ENCODE results near the gene CCR2.

CCR2 gene

GRCh38 chr3:46361408-46362283, 7.7 kb downstream of the CCR2 start:
- DNase-seq = no peak

GRCh38 chr3:46365041-46365440, 11.1 kb downstream of the CCR2 start:
- TF ChIP-seq CTCF (IDR thresholded peaks at IDR 0.05; ENCODE audit: low read depth, low read length, missing control alignments) = no peak
- in situ Hi-C loops (cut with HindIII; ENCODE audit: low pct_ligation_motif_present, low sequenced_read_pairs) = no loop called here
- Histone ChIP-seq H3K27ac (no peak overlapping the region), H3K27me3 (replicated peaks) (peaks cover 15% of the 10 kb centered on the region), H3K4me3 (ENCODE audit: low read depth, low read length) (no peak overlapping the region), H3K36me3 (replicated peaks) (no peaks in the 10 kb centered on the region)
- DNase-seq = no peak

More at GRCh38 chr3:46361408-46362283, 7.7 kb downstream of the CCR2 start:
- no peak for TF ChIP-seq CTCF (IDR thresholded peaks at IDR 0.05; ENCODE audit: low read depth, low read length, missing control alignments)
- in situ Hi-C loops (cut with HindIII; ENCODE audit: low pct_ligation_motif_present, low sequenced_read_pairs) = no loop called here
- H3K4me3 ChIP-seq (ENCODE audit: low read depth, low read length) = no peak overlapping the region
- no peak overlapping the region for H3K27ac ChIP-seq
- H3K27me3 ChIP-seq (replicated peaks) = peaks cover 5% of the 10 kb centered on the region
- H3K36me3 ChIP-seq (replicated peaks) = no peaks in the 10 kb centered on the region

- H3K36me3 ChIP-seq (replicated peaks) = no peaks in the 10 kb centered on the region
- no peak overlapping the region for H3K27ac ChIP-seq
- H3K4me3 ChIP-seq (ENCODE audit: low read depth, low read length) = no peak overlapping the region
- in situ Hi-C loops (cut with HindIII; ENCODE audit: low pct_ligation_motif_present, low sequenced_read_pairs) = no loop called here
- DNase-seq = no peak
- no peak for TF ChIP-seq CTCF (IDR thresholded peaks at IDR 0.05; ENCODE audit: low read depth, low read length, missing control alignments)
- peaks cover 15% of the 10 kb centered on the region for H3K27me3 ChIP-seq (replicated peaks)
Observed at GRCh38 chr3:46365737-46366524, 12.0 kb downstream of the CCR2 start.

- peaks cover 18% of the 10 kb centered on the region for H3K27me3 ChIP-seq (replicated peaks)
- in situ Hi-C loops (cut with HindIII; ENCODE audit: low pct_ligation_motif_present, low sequenced_read_pairs) = no loop called here
- TF ChIP-seq CTCF (IDR thresholded peaks at IDR 0.05; ENCODE audit: low read depth, low read length, missing control alignments) = no peak
- H3K27ac ChIP-seq = no peak overlapping the region
- H3K4me3 ChIP-seq (ENCODE audit: low read depth, low read length) = no peak overlapping the region
- H3K36me3 ChIP-seq (replicated peaks) = no peaks in the 10 kb centered on the region
- no peak for DNase-seq
Observed at GRCh38 chr3:46367811-46368210, 13.9 kb downstream of the CCR2 start.

GRCh38 chr3:46368569-46368968, 14.7 kb downstream of the CCR2 start:
- in situ Hi-C loops (cut with HindIII; ENCODE audit: low pct_ligation_motif_present, low sequenced_read_pairs) = no loop called here
- no peak for DNase-seq
- Histone ChIP-seq H3K36me3 (replicated peaks) (no peaks in the 10 kb centered on the region), H3K4me3 (ENCODE audit: low read depth, low read length) (no peak overlapping the region), H3K27me3 (replicated peaks) (peaks cover 21% of the 10 kb centered on the region), H3K27ac (no peak overlapping the region)
- TF ChIP-seq CTCF (IDR thresholded peaks at IDR 0.05; ENCODE audit: low read depth, low read length, missing control alignments) = peak; percentile 26
